GM21737 (cell line): ENCODE results near the gene MAD1L1.

Experiments
- ATAC-seq: cut with Tn5 transposase; IDR thresholded peaks from one replicate; pipeline ENCODE4 v1.9.1; 2021; ENCODE audit warnings: mild to moderate bottlenecking, moderate library complexity; ENCODE audit not compliant: unreplicated experiment

Gene MAD1L1

DNA sequence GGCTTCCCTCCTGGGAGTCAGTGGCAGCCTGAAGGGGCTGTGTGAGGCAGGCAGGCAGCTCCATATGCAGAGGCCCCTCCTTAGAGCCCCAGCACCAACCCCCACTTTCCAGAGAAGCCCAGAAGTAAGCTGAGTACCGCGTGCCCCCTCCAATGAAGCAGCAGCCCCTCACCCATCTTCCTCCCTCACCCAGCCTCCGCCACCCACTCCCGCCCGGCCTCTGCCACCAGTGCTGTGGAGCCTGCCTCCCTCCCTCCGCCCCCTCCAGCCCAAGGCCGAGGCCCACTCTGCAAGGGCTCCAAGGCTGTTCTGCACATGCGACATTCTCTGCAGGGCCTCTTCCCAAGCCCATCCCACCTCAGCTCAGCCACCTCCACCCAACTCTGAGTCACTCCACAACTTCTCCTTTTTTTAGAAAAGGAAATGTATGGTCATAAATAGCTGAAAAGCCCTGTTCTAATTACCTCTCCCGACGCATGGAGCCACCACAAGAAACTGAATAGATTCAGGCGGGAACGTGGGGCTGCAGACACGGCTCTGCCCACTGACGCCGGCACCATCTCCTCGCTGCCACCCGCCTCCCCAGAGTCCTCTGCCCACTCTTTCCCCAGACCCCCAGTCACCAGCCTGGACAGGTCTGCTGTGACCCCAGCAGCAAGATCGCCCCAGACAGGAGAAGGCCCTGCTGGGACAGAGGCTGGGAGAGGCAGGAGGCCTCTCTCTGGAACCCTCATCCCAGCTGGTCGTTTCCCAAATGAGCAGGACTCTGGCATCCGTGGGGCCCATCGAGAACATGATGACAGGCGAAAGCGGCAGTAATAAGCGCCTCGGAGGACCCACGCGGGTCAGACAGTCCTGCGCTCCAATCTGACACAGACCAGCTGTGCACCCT lies 213.9 kb downstream of the MAD1L1 start:
- ATAC-seq, result peak; percentile 9

GRCh38 chr7:2017914-2018568 lies 214.7 kb downstream of the MAD1L1 start:
- no peak for ATAC-seq

DNA sequence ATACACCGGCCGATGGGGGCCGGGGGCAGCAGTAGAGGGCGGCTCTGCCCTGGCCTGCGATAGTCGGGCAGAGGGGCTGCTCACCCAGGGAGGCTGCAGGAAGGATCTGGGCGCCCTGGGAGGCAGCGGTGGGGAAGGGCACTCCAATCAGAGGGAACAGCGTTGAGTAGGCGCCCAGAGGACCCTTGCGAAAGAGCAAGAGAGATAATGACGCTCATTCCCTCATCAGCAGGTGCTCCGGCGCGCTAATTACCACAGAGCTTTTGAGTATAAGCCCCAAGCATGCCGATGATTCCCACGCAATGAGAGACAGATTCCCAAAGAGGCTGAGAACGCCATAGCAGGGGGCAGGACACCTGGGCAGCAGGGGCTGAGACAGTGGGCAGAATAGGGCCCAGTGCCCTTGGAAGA lies 215.3 kb downstream of the MAD1L1 start:
- ATAC-seq, result no peak

DNA sequence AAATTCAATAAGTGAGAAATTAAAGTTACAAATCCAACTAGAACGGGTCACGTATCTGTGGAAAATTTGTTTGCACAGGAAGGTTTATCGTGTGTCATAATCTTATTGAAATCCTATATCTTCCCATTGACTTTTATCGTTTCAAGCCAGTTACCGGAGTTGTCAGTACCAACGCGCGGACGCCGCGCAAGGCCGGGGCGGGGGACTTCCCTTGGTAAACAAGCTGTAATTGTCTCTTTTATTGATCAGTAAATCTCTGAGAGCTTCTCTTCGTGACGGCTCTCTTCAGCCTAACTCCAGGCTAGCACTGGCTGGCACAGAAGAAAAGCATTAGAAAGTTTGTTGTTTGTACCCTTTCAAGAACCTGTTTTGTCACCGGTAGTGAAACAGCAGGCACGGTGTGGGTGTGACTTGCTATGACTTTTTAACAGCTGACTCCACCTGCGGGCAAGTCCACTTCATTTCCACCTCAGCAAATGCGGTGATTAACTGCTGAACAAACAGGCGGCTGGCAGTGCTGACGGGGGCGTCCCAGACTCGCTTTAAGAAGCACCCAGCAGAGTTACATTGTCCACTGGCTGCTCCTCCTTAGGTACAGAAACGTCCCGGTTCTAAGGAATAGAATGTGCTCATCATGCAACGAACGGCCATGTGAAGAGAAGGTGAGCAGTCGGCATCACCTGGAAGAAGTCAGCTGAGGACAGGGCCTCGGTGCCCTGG lies 215.8 kb downstream of the MAD1L1 start:
- ATAC-seq, result no peak

DNA sequence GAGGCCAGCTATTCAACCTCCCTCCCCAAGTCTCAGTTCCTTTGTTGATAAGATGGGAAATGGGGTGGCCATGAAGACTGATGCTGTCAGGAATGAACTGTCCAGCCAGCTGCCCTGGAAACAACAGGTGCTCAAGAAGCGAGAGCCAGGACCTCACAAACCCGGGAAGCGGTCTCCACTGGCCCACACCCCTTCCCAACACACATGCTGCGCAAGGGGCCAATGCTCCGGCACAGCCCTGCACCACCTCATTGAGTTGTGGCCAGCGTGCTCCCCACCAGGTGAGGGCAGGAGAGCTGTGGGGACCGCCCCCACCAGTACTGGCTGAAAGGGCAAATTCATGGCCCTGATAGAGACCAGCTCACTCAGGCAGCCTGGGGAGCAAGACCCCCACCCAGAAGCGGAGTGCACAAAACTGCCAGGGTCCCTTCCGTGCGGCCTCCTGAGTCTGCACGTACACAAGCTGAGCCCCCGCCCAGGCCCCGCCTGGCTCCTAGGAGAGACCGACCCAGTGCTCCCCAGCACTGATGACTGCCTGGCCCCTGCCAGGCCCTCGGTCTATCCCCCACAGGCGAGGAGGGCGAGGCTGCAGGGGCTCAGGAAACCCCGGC lies 216.6 kb downstream of the MAD1L1 start:
- no peak for ATAC-seq

DNA sequence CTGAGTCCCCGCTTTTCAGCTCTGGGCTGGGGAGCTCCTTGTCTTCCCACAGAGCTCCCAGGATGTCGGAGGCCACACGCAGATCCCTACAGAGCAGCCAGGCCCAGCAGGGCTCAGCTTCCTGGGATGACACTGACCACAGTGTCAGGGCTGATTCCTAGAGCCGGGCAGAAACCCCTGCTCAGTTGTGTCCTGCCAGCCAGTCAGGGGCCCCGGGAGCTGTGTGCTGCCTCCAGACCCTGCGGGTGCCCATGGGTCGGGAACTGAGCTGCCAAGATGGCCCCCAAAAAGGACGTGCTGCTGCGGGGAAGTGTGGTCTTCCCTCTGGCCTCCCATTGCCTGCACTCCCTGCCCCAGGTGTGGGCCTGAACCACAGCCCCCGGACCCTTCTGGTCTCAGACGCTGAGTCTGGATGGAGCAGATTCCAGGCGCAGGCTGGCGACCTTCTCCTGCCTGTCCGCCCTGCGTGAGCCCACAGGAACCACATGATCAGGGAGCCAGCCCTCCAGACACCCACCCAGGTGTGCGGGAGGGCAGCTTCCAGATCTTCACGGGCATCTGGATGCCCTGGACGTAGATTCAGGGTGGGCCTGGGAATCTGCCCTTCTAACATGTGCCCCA lies 217.4 kb downstream of the MAD1L1 start:
- no peak for ATAC-seq

DNA sequence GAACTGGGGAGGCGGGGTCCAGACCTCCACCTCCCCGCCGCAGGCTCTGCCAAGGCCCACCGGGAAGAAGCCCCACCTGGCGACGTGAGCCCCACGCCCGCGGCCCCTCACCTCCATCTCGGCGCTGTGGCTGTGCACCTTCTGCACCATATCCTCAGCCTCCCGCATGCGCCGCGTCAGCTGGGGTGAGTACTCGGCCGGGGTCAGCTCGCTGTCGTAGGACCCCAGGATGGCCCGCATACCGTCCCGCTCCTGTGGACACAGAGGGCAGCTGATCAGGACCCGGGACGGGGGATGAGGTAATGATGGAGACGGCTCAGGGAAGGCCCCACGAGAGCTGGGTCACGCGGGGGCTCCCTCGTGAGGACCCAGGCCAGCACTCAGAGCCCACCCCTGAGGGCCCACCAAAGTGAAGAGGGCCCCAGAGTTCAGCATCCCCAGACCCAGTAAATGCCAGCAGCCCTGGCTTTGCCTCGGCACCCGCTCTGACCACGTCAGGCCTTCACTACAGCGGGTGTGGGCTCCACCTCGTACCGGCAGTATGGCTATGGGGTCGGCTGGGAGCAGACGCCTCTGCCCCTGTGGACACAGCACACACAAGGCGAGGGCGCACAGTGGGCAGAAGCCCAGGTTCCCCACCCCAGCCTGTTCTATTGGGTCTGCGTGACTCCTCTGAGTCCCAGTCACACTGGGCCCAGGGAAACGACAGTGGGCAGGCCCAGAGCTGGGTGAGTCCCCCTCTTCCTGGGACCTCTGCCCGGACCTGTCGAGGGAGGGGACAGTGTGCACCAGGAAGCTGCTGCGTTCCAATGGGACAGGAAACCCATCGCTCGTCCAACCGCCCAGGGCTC lies 218.1 kb downstream of the MAD1L1 start:
- ATAC-seq, result no peak

GRCh38 chr7:2013381-2014311 lies 219.1 kb downstream of the MAD1L1 start:
- no peak for ATAC-seq

GRCh38 chr7:2012981-2013380 lies 219.8 kb downstream of the MAD1L1 start:
- ATAC-seq, result no peak

- no peak for ATAC-seq
Measured at GRCh38 chr7:2012044-2012900, 220.5 kb downstream of the MAD1L1 start.

DNA sequence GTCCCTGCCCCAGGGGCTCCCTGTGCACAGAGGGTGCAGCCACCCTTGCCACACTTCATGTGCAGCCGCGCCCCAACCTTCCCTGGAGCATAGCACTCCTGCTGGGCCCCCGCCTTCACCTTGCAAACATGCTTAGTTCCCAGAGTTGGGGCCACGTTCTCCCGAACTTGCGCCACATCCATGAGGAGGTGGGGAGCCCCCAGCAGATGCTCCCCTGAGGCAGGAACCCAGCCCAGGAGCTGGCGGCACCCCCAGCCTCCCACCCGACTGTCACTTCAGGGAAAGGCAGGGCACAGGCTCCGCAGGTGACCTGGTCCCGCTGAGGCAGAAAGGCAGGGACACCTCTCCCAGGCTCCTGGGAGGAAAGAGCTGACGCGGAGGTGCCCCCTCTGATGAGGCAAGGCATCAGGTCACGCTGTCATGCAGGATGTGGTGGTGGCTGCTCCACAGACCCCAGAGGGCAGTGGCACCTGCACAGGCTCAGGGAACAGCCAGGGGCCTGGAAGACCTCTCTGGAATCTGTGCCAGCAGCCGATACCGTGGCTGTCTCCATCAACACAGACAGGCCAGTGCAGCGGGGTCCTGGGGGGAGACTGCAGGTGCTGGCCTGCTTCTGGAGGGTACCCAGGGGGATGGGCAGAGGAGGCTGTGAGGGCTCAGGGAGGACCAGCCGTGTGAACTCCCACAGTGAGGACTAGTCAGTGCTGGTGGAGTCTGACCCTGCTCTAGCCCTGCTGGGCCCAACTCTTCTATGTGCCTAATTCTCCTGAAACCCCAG lies 221.3 kb downstream of the MAD1L1 start:
- ATAC-seq, result no peak

DNA sequence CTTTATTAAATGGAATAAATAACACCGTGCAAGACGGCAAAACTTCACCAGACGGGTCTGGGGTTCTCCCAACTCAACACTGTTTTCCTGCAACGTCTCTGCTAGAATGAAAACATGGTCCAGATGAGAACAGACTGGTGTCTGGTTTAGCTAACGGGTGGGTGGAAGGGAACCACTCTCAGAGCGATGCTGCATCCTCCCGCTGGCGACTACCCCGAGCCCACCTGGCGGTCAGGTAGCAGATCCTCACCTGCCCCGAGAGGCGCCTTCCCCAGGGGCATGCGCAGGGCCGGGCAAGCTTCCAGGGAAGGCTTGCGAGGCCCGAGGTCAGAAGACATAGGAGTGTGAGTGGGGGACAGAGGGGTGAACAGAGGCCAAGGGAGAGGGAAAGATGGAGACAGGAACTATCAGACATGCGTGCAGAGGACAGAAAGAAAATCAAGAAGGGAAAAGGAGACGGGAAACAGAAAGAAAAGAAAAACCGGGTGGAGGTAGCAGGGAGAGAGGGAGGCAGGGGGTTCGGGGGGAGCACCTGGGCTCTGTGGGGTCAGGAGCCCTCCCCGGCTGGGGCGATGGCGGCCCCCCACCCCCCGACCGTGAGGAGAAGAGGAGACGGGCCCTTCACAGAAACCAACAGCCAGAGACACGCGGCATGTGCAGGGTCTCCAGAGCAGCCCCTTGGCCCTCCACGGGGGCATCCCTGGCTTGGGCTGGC lies 222.0 kb downstream of the MAD1L1 start:
- no peak for ATAC-seq

DNA sequence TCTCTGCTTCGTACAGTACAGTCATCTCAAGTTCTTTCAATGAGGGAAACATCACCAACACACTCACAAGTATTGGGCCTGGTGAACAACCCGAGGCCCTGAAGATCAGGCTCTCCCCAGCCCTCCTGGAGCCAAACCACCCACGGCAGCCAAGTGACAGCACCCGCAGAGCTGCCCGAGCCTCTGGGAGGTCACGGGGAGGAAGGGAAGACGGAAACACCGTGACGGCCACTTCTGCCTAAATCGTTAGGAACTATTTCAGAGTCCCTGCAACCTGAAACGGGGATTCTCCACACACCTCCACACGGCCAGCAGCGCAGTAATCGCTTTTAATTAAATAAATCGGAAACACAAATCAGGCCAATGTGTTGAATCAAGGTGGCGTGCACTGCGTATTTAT lies 222.6 kb downstream of the MAD1L1 start:
- ATAC-seq, result no peak

- ATAC-seq, result no peak
Measured at GRCh38 chr7:2009541-2010001, 223.2 kb downstream of the MAD1L1 start.

DNA sequence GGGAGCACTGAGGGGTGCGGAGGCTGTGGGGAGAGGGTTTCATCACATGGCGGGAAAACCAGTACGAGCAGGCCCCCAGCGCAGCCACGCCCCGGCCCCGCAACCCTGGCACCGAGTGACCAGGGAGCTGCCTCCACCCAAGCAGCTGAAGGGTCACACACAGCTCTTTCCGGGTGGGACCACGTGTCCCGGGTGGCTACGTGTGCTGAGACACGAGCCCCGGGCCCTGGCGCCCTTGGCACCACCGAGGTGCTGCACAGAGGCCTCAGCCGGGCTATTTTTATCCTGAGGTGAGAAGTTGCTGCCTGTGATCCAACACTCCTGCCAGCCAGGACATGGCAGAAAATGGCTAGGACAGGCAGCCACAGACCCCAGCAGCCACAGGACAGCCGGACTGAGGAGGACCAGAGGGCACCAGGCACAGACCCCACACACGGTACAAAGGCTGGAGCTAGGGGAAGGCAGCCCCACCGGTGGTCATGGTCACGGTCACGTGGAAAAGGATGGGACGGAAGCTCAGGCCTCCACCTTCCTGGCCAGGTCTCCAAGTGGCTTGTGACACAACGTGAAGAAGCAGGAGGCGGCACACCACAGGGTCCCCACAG lies 223.7 kb downstream of the MAD1L1 start:
- no peak for ATAC-seq
